Spleen (tissue), 11 donors: ENCODE data around the gene PDE6H. TPM values are rescaled to one million over a fixed set of nuclear protein-coding genes. Genes with fewer than 3 reads are reported as not detected.
A peak's percentile ranks its signal among the peaks of the same experiment; 100 is the strongest.

ENCODE experiments used
- DNase-seq: peaks from one replicate; pipeline ENCODE4 v3.0.0-alpha.2; 2020
- H3K27ac ChIP-seq, 8 donors: fragments of 200-600 bp; sonication (generic) in 7 of 8; 1 replicate in 4 of 8; 2 replicates in 4 of 8; pipeline versions ENCODE4 v1.5.0 to v1.8.0; 2016 to 2021; ENCODE audit warnings: inconsistent platforms in 4 of 8, mild to moderate bottlenecking in 4 of 8, moderate library complexity in 1 of 8
- H3K27me3 ChIP-seq, 7 donors: fragments of 200-600 bp; sonication (generic) in 6 of 7; replicated peaks in 1 of 7; 1 replicate in 4 of 7; 2 replicates in 3 of 7; pipeline versions ENCODE4 v1.5.0 to v1.8.0; 2016 to 2021; ENCODE audit warnings: inconsistent platforms in 3 of 7, mild to moderate bottlenecking in 1 of 7
- H3K36me3 ChIP-seq, 6 donors: fragments of 200-600 bp; sonication (generic) in 5 of 6; 1 replicate in 4 of 6; 2 replicates in 2 of 6; pipeline versions ENCODE4 v1.5.0 to v1.8.0; 2016 to 2021; ENCODE audit warnings: inconsistent platforms in 2 of 6
- H3K4me1 ChIP-seq, 6 donors: fragments of 200-600 bp; sonication (generic) in 5 of 6; 1 replicate in 3 of 6; 2 replicates in 3 of 6; pipeline versions ENCODE4 v1.5.0 to v1.8.0; 2016 to 2021; ENCODE audit warnings: inconsistent platforms in 3 of 6
- H3K4me3 ChIP-seq, 8 donors: fragments of 200-600 bp; sonication (generic) in 7 of 8; 1 replicate in 4 of 8; 2 replicates in 4 of 8; pipeline versions ENCODE4 v1.5.0 to v1.8.0; 2016 to 2021; ENCODE audit warnings: inconsistent platforms in 4 of 8, mild to moderate bottlenecking in 4 of 8, moderate library complexity in 2 of 8
- H3K9me3 ChIP-seq, 8 donors: fragments of 200-600 bp; sonication (generic) in 7 of 8; 1 replicate in 4 of 8; 2 replicates in 4 of 8; pipeline versions ENCODE4 v1.5.0 to v1.8.0; 2016 to 2021; ENCODE audit warnings: inconsistent platforms in 4 of 8
- POLR2A ChIP-seq, 3 donors: fragments of 450-650 bp; IDR thresholded peaks; one replicate each; pipeline ENCODE4 v1.5.1; 2017; ENCODE audit warnings: antibody characterized with exemption in 3 of 3, mild to moderate bottlenecking in 1 of 3
- POLR2AphosphoS5 ChIP-seq, 3 donors: sonication (generic); formaldehyde crosslinking; IDR thresholded peaks; one replicate each; pipeline ENCODE4 v1.5.1; 2017; ENCODE audit warnings: antibody characterized with exemption in 3 of 3
- WGBS, 5 donors: extraction: QIAGEN DNeasy Blood & Tissue Kit in 3 of 5; methylation state at CpG; one replicate each; pipeline versions ENCODE4 v1.1.5 to v1.1.7; 2013 to 2018; 5-methylcytosine and 5-hydroxymethylcytosine counted together
- intact Hi-C: fragments of 100-400 bp; cut with DNase I; formaldehyde crosslinking; loops from one replicate; pipeline ENCODE4 v1.15.0; 2023; ENCODE audit warnings: low total_unique reads
- polyA plus RNA-seq, 3 donors: library from polyadenylated mRNA; stranded (reverse); fragments of 200-250 nt; gene quantifications; one replicate each; pipeline ENCODE4 v1.2.1, GENCODE V29; 2013
- total RNA-seq, 7 donors: library from RNA; depleted of rRNA in 3 of 7; stranded (reverse); fragments of >200 nt in 3 of 7; fragmentation: NEBNext Ultra II Directional in 4 of 7; extraction: Animal tissue kit (Norgen Biotek cat#: 25700) in 4 of 7; gene quantifications; one replicate each; pipeline versions ENCODE4 v1.1.0 to v1.2.1, GENCODE V29; 2016 to 2021
- TF ChIP-seq, protein P1 (sequence below), 11 experiments: fragments of 200-600 bp in 7 of 11; fragments of 450-650 bp in 4 of 11; sonication (generic) in 4 of 11; IDR thresholded peaks in 8 of 11; conservative IDR thresholded peaks in 3 of 11; 1 replicate in 7 of 11; 2 replicates in 4 of 11; pipeline versions ENCODE4 v1.4.0 to v1.8.0; 2016 to 2021; ENCODE audit warnings: antibody characterized with exemption in 11 of 11, inconsistent platforms in 4 of 11, mild to moderate bottlenecking in 1 of 11
- donor health status: healthy with polysubstance abuse.
- donor health status: DM: no; HTN: no; CAD: no; lungs with moderate emphysema.
- donor health status: DM: no; HTN: no; CAD: no.
- donor health status: Bipolar disorder and iron deficiency.
- donor health status: healthy.
- donor health status: DM: no; HTN: no; CAD: no.
- donor health status: DM: yes; HTN: yes; CAD: no.

Gene PDE6H
- total and polyA plus RNA-seq, 10 donors, result 0.37 to 2.6 (median 0.51) TPM; not detected in 7

DNA sequence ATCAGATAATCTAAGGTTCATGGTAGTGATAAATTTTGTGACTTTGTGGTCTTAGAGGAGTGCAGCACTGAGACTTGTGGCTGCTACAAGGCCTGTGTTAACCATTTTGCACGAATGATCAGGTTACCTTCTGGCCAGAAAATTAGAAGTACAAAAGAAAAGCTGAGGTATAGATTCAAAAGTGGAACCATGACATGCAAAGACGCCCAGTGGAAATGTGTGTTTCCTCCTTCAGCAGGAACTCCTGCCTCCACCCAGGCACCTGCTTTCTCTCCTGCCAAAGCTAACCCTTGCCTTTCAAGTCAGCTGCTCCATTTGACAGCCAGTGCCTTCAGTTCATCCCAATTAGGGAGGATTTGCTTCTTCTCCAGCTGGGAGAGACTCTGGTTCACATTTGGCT lies 10.1 kb downstream of the PDE6H start:
- intact Hi-C loops, result loop anchor here (2.0 kb wide), 1 partner anchor 22 kb away; the partner anchor contains the start of gene ARHGDIB
- Histone ChIP-seq H3K36me3 (no peaks in the 10 kb centered on the region), H3K4me3 (peak overlapping the region in 1 of 8 donors; percentile 25), H3K27ac (peak overlapping the region in 7 of 8 donors; percentile 24 to 85 (median 78)), H3K9me3 (no peaks in the 10 kb centered on the region), H3K27me3 (no peaks in the 10 kb centered on the region), H3K4me1 (peaks cover 0 to 81% (median 32%) of the 10 kb centered on the region in 6 donors)
- WGBS, 5 donors, result 20 to 29% (median 25%) methylated on average over 2 of the region's 2 CpGs
- no peak for DNase-seq
- TF ChIP-seq, protein P1, sequence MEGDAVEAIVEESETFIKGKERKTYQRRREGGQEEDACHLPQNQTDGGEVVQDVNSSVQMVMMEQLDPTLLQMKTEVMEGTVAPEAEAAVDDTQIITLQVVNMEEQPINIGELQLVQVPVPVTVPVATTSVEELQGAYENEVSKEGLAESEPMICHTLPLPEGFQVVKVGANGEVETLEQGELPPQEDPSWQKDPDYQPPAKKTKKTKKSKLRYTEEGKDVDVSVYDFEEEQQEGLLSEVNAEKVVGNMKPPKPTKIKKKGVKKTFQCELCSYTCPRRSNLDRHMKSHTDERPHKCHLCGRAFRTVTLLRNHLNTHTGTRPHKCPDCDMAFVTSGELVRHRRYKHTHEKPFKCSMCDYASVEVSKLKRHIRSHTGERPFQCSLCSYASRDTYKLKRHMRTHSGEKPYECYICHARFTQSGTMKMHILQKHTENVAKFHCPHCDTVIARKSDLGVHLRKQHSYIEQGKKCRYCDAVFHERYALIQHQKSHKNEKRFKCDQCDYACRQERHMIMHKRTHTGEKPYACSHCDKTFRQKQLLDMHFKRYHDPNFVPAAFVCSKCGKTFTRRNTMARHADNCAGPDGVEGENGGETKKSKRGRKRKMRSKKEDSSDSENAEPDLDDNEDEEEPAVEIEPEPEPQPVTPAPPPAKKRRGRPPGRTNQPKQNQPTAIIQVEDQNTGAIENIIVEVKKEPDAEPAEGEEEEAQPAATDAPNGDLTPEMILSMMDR (IDR thresholded peaks at IDR 0.05 in 8 of 11, conservative IDR thresholded peaks at IDR 0.05 in 3 of 11), result no peak
- TF ChIP-seq POLR2AphosphoS5 (IDR thresholded peaks at IDR 0.05) (no peak), POLR2A (IDR thresholded peaks at IDR 0.05) (no peak)

DNA sequence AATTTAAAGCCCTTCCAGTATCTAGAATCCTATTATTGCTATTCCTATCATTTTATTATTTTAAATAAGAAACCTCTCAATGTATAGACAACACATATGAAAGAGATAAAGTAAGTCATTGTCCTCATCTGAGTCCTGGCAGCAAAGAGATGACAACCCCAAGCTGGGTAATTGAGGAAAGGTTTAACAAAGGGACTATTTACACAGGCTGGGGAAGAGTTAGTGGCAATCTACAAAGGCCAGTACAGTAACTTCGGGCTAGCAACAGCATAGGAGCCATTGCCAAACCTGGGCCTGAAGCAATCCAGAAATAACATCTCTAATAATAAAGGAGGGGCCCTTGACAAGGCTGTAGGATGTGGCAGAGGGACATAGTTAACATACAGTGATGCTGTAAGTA lies 11.2 kb downstream of the PDE6H start:
- WGBS, 5 donors, result 52 to 74% (median 65%) methylated on average over 1 of the region's 1 CpG
- TF ChIP-seq, protein P1 (IDR thresholded peaks at IDR 0.05 in 8 of 11, conservative IDR thresholded peaks at IDR 0.05 in 3 of 11), result no peak
- no peak for TF ChIP-seq POLR2A (IDR thresholded peaks at IDR 0.05)
- TF ChIP-seq POLR2AphosphoS5 (IDR thresholded peaks at IDR 0.05), result no peak
- Histone ChIP-seq H3K4me1 (peaks cover 0 to 78% (median 32%) of the 10 kb centered on the region in 6 donors), H3K9me3 (no peaks in the 10 kb centered on the region), H3K27ac (peak overlapping the region in 5 of 8 donors; percentile 52 to 85 (median 81)), H3K27me3 (no peaks in the 10 kb centered on the region), H3K36me3 (no peaks in the 10 kb centered on the region), H3K4me3 (no peak overlapping the region)
- intact Hi-C loops, result no loop called here
- DNase-seq, result no peak

DNA sequence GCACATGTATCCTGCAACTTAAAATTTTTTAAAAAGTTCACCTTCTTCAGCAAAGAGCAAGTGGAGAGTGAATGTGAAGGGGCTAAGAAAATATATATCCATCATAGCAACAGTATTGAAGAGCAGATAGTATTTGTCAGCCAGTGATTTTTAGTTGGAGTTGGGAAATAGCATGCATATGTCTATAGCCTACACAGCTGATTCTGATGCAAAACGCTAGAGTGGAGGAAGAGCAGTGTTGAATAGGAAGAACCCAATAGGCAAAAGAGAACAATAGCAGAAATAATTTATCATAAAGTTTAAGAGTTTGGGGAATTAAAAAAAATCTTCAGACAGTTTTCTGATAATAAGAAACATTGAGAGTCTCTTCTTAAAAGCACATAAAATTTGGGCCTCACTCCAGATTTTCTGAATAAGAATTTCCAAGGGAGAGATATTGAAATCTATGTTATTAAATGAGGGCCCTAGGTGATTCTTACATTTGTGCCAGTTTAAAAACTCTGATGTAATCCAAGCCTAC lies 12.0 kb downstream of the PDE6H start:
- Histone ChIP-seq H3K27ac (peak overlapping the region in 2 of 8 donors; percentile 81 to 85), H3K27me3 (no peaks in the 10 kb centered on the region), H3K4me3 (no peak overlapping the region), H3K36me3 (no peaks in the 10 kb centered on the region), H3K9me3 (no peaks in the 10 kb centered on the region), H3K4me1 (peaks cover 3 to 78% (median 31%) of the 10 kb centered on the region in 6 donors)
- intact Hi-C loops, result no loop called here
- 38 to 67% (median 61%) methylated on average over 1 of the region's 1 CpG for WGBS, 5 donors
- no peak for DNase-seq
- TF ChIP-seq POLR2A (IDR thresholded peaks at IDR 0.05) (no peak), POLR2AphosphoS5 (IDR thresholded peaks at IDR 0.05) (no peak)
- TF ChIP-seq, protein P1 (IDR thresholded peaks at IDR 0.05 in 8 of 11, conservative IDR thresholded peaks at IDR 0.05 in 3 of 11), result no peak

DNA sequence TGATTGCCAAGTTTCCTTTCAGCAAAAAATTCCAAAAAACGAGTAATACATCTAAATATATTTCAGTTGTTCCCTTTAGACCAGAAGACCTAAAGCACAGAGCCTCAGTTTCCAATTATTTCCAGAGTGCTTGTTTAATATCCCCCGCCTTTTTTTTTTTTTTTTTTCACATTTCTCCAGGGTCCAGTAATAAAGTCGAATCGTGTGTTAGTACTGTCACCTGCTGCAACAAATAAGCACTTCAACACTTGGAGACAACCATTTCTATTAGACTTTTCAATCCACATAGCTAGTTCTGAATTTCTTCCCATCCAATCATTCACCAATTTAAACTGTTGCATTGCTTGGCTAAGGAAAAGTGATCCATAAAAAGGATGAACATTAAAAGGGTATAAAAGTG lies 13.6 kb downstream of the PDE6H start:
- no peak for DNase-seq
- Histone ChIP-seq H3K27me3 (no peaks in the 10 kb centered on the region), H3K9me3 (peaks cover 0 to 5% (median 0%) of the 10 kb centered on the region in 8 donors), H3K36me3 (no peaks in the 10 kb centered on the region), H3K4me1 (peaks cover 3 to 66% (median 21%) of the 10 kb centered on the region in 6 donors), H3K4me3 (no peak overlapping the region), H3K27ac (no peak overlapping the region)
- 77 to 87% (median 81%) methylated on average over 4 of the region's 4 CpGs for WGBS, 5 donors
- no peak for TF ChIP-seq POLR2AphosphoS5 (IDR thresholded peaks at IDR 0.05)
- no peak for TF ChIP-seq POLR2A (IDR thresholded peaks at IDR 0.05)
- TF ChIP-seq, protein P1 (IDR thresholded peaks at IDR 0.05 in 8 of 11, conservative IDR thresholded peaks at IDR 0.05 in 3 of 11), result no peak
- intact Hi-C loops, result no loop called here
